ENCODE data around the gene APBA1. TPM values are rescaled to one million over a fixed set of nuclear protein-coding genes. Genes with fewer than 3 reads are reported as not detected.

The APBA1 gene
- total RNA-seq, 1 experiment from 2014 or later: 1.8 TPM

DNA sequence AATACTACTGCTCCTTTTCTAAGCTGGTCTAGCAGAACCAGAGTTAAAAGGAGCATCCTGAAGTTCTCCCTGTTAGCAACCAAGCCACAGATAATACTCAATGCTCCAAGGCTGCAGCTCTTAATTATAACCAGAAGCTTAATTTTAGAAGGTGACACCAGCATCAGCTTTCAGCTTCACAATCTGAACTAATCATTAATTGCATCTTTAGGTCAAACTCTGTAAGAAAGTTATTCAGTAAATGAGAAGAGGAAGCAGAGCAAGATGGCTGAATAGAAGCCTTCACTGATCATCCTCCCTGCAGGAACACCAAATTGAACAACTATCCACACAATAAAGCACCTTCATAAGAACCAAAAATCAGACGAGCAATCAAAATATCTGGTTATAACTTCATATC is 38.5 kb downstream of the APBA1 start:
- no CpG with 5 or more reads among the region's 1 CpG for WGBS (ENCODE audit: extremely low coverage, insufficient read length, low lambda C conversion rate)
- Mint-ChIP-seq H3K4me3 (no peak overlapping the region), H3K9me3 (no peaks in the 10 kb centered on the region), H3K27me3 (ENCODE audit: low read depth) (no peaks in the 10 kb centered on the region), H3K36me3 (ENCODE audit: insufficient read depth in 1 of 3, low read depth in 3 of 3) (no peaks in the 10 kb centered on the region; a peak in 1 of 7 replicates), H3K4me1 (no peaks in the 10 kb centered on the region), H3K27ac (no peak overlapping the region)
- DNase-seq: no peak
- Histone ChIP-seq H4K8ac (replicated peaks; ENCODE audit: insufficient read length, low read depth, low read length) (no peak overlapping the region), H4K20me1 (ENCODE audit: control insufficient read depth, insufficient read depth, insufficient read length) (no peaks in the 10 kb centered on the region), H2BK15ac (ENCODE audit: low read depth, low read length) (no peak overlapping the region), H4K5ac (ENCODE audit: insufficient read length, low read depth, low read length) (no peak overlapping the region), H3K56ac (ENCODE audit: insufficient read length, low read depth, low read length) (no peak overlapping the region), H3K4me2 (ENCODE audit: insufficient read depth, insufficient read length, low read length) (no peak overlapping the region), H3K79me1 (ENCODE audit: insufficient read depth, low read depth, low read length, poor library complexity, severe bottlenecking) (no peaks in the 10 kb centered on the region), H3K23ac (ENCODE audit: insufficient read length, low read depth, low read length) (no peak overlapping the region), H3T11ph (ENCODE audit: low read length) (no peak overlapping the region), H3K27ac (ENCODE audit: insufficient read length, low read depth, low read length) (no peak overlapping the region), H3K18ac (ENCODE audit: insufficient read length, low read depth, low read length) (no peak overlapping the region), H3K4ac (ENCODE audit: low read depth, low read length) (no peak overlapping the region), H2AFZ (ENCODE audit: low read length) (no peak overlapping the region), H3K9ac (ENCODE audit: extremely low read depth, insufficient read length, low read length) (no peak overlapping the region), H3K79me2 (ENCODE audit: insufficient read depth, low read length) (no peaks in the 10 kb centered on the region), H3K9me3 (ENCODE audit: control insufficient read depth, low read depth, low read length) (no peaks in the 10 kb centered on the region), H2BK12ac (ENCODE audit: insufficient read length, low read depth, low read length) (no peak overlapping the region), H3K23me2 (ENCODE audit: insufficient read length, low read depth, low read length, poor library complexity, severe bottlenecking) (no peaks in the 10 kb centered on the region), H2AK5ac (ENCODE audit: insufficient read length, low read length) (no peak overlapping the region), H2BK20ac (ENCODE audit: low read depth, low read length, poor library complexity, severe bottlenecking) (no peak overlapping the region), H2BK5ac (ENCODE audit: insufficient read length, low read length) (no peak overlapping the region), H4K91ac (ENCODE audit: insufficient read length, low read depth, low read length) (no peak overlapping the region), H3K14ac (ENCODE audit: insufficient read depth, low read length) (no peak overlapping the region), H3K27me3 (ENCODE audit: insufficient read depth, low read length) (no peaks in the 10 kb centered on the region), H2BK120ac (ENCODE audit: low read depth, low read length, poor library complexity, severe bottlenecking) (no peak overlapping the region), H3K4me1 (ENCODE audit: insufficient read depth, low read length) (no peaks in the 10 kb centered on the region)
- no peak for TF ChIP-seq CTCF (conservative IDR thresholded peaks at IDR 0.05)

Data from H9 (cell line).